ENCODE measurements around the gene RPP30. TPM values are rescaled to one million over a fixed set of nuclear protein-coding genes. Genes with fewer than 3 reads are reported as not detected.

Gene RPP30
- total and polyA plus RNA-seq, 4 donors, result 11.2 to 22.6 (median 13.0) TPM

Small RNA genes lying within 50 kb of the gene (small RNA-seq; reads per million reads assigned to genes)
- gene RF00019 (not detected), gene RNU6-740P (not detected)

Other genes starting within 250 kb of the RPP30 start
- gene HTR7, start 13.9 kb upstream of the RPP30 start, total RNA-seq, result under 1 TPM; 0.17 to 0.61 TPM
- under 1 TPM in 1 of 2 donors, not detected in 1; 0.18 TPM for gene HTR7, start 13.9 kb upstream of the RPP30 start, polyA plus RNA-seq
- gene ANKRD1, start 49.1 kb downstream of the RPP30 start, total RNA-seq, result under 1 TPM in 1 of 2 donors, not detected in 1; 0.25 TPM
- under 1 TPM in 1 of 2 donors, not detected in 1; 0.16 TPM for gene ANKRD1, start 49.1 kb downstream of the RPP30 start, polyA plus RNA-seq

Data from liver (tissue), 5 donors.